ENCODE data around the gene SORCS3.

SORCS3 gene

GRCh38 chr10:104903433-104903832 is 262.3 kb downstream of the SORCS3 start:
- Histone ChIP-seq H3K27me3 (replicated peaks) (no peaks in the 10 kb centered on the region), H3K4me3 (ENCODE audit: low read depth, low read length) (no peak overlapping the region), H3K36me3 (replicated peaks) (no peaks in the 10 kb centered on the region), H3K27ac (no peak overlapping the region)
- TF ChIP-seq CTCF (IDR thresholded peaks at IDR 0.05; ENCODE audit: low read depth, low read length, missing control alignments): no peak
- no peak for DNase-seq
- in situ Hi-C loops (cut with HindIII; ENCODE audit: low pct_ligation_motif_present, low sequenced_read_pairs): no loop called here

- no peak for TF ChIP-seq CTCF (IDR thresholded peaks at IDR 0.05; ENCODE audit: low read depth, low read length, missing control alignments)
- in situ Hi-C loops (cut with HindIII; ENCODE audit: low pct_ligation_motif_present, low sequenced_read_pairs): no loop called here
- no peaks in the 10 kb centered on the region for H3K36me3 ChIP-seq (replicated peaks)
- no peak overlapping the region for H3K27ac ChIP-seq
- no peak overlapping the region for H3K4me3 ChIP-seq (ENCODE audit: low read depth, low read length)
- no peak for DNase-seq
- no peaks in the 10 kb centered on the region for H3K27me3 ChIP-seq (replicated peaks)
Measured at GRCh38 chr10:104904753-104905323, 263.7 kb downstream of the SORCS3 start.

GRCh38 chr10:104906112-104906511 is 265.0 kb downstream of the SORCS3 start:
- no peaks in the 10 kb centered on the region for H3K36me3 ChIP-seq (replicated peaks)

GRCh38 chr10:104907521-104907920 is 266.4 kb downstream of the SORCS3 start:
- Histone ChIP-seq H3K27ac (no peak overlapping the region), H3K36me3 (replicated peaks) (no peaks in the 10 kb centered on the region), H3K4me3 (ENCODE audit: low read depth, low read length) (no peak overlapping the region), H3K27me3 (replicated peaks) (no peaks in the 10 kb centered on the region)
- no peak for TF ChIP-seq CTCF (IDR thresholded peaks at IDR 0.05; ENCODE audit: low read depth, low read length, missing control alignments)
- DNase-seq: no peak
- in situ Hi-C loops (cut with HindIII; ENCODE audit: low pct_ligation_motif_present, low sequenced_read_pairs): no loop called here

More at GRCh38 chr10:104906112-104906511, 265.0 kb downstream of the SORCS3 start:
- Histone ChIP-seq H3K27me3 (replicated peaks) (no peaks in the 10 kb centered on the region), H3K4me3 (ENCODE audit: low read depth, low read length) (no peak overlapping the region), H3K27ac (no peak overlapping the region)
- no peak for TF ChIP-seq CTCF (IDR thresholded peaks at IDR 0.05; ENCODE audit: low read depth, low read length, missing control alignments)
- DNase-seq: no peak
- in situ Hi-C loops (cut with HindIII; ENCODE audit: low pct_ligation_motif_present, low sequenced_read_pairs): no loop called here

GRCh38 chr10:104908581-104908980 is 267.5 kb downstream of the SORCS3 start:
- in situ Hi-C loops (cut with HindIII; ENCODE audit: low pct_ligation_motif_present, low sequenced_read_pairs): no loop called here
- Histone ChIP-seq H3K36me3 (replicated peaks) (no peaks in the 10 kb centered on the region), H3K4me3 (ENCODE audit: low read depth, low read length) (no peak overlapping the region), H3K27me3 (replicated peaks) (no peaks in the 10 kb centered on the region), H3K27ac (no peak overlapping the region)
- no peak for DNase-seq
- no peak for TF ChIP-seq CTCF (IDR thresholded peaks at IDR 0.05; ENCODE audit: low read depth, low read length, missing control alignments)

- no peak for TF ChIP-seq CTCF (IDR thresholded peaks at IDR 0.05; ENCODE audit: low read depth, low read length, missing control alignments)
- Histone ChIP-seq H3K27me3 (replicated peaks) (no peaks in the 10 kb centered on the region), H3K36me3 (replicated peaks) (no peaks in the 10 kb centered on the region), H3K4me3 (ENCODE audit: low read depth, low read length) (no peak overlapping the region), H3K27ac (no peak overlapping the region)
- DNase-seq: no peak
- in situ Hi-C loops (cut with HindIII; ENCODE audit: low pct_ligation_motif_present, low sequenced_read_pairs): no loop called here
Measured at GRCh38 chr10:104910712-104911111, 269.6 kb downstream of the SORCS3 start.

All from brain microvascular endothelial cell (primary cell).